K562 (cell line): ENCODE results near the gene GNG3. TPM values are rescaled to one million over a fixed set of nuclear protein-coding genes. Genes with fewer than 3 reads are reported as not detected.

Source experiments
- CBX5 ChIP-seq: IDR thresholded peaks from 2 replicates; pipeline ENCODE4 v1.6.1; 2014; ENCODE audit warnings: low read depth, borderline replicate concordance
- CREM ChIP-seq: IDR thresholded peaks from 2 replicates; pipeline ENCODE4 v1.6.1; 2014; ENCODE audit warnings: antibody characterized with exemption, low read depth
- DEAF1 ChIP-seq: fragments of 450-650 bp; formaldehyde crosslinking; IDR thresholded peaks from 2 replicates; pipeline ENCODE4 v1.4.0; 2020; ENCODE audit warnings: mild to moderate bottlenecking, moderate library complexity
- ETV5 ChIP-seq: sonication (generic); formaldehyde crosslinking; IDR thresholded peaks from 2 replicates; pipeline ENCODE4 v1.4.0; 2020; ENCODE audit warnings: low read depth, mild to moderate bottlenecking, missing genetic modification reagents
- FOXP4 ChIP-seq: sonication (generic); formaldehyde crosslinking; IDR thresholded peaks from 2 replicates; pipeline ENCODE4 v1.8.0; 2022; ENCODE audit warnings: mild to moderate bottlenecking, missing genetic modification reagents, borderline replicate concordance
- HMGXB4 ChIP-seq: sonication (generic); formaldehyde crosslinking; IDR thresholded peaks from 2 replicates; pipeline ENCODE4 v1.8.1; 2023; ENCODE audit warnings: mild to moderate bottlenecking, missing genetic modification reagents
- MBD2 ChIP-seq: sonication (generic); IDR thresholded peaks from 2 replicates; pipeline ENCODE4 v1.6.1; 2016; ENCODE audit warnings: low read depth, borderline replicate concordance
- MTA3 ChIP-seq: fragments of 450-650 bp; formaldehyde crosslinking; IDR thresholded peaks from 2 replicates; pipeline ENCODE4 v1.6.1; 2017; ENCODE audit warnings: mild to moderate bottlenecking, borderline replicate concordance
- NR2C1 ChIP-seq, 2 experiments: fragments of 450-650 bp; IDR thresholded peaks; 2 replicates each; pipeline ENCODE4 v1.6.1; 2017; ENCODE audit warnings: mild to moderate bottlenecking in 2 of 2, antibody characterized with exemption in 1 of 2, inconsistent platforms in 1 of 2, missing compliant biosample characterization in 1 of 2, missing genetic modification characterization in 1 of 2
- PRPF4 ChIP-seq: fragments of 200-400 bp; formaldehyde crosslinking; IDR thresholded peaks from one replicate; pipeline ENCODE4 v1.6.1; 2017; ENCODE audit warnings: low read length, low read depth, mild to moderate bottlenecking; ENCODE audit not compliant: insufficient read depth, poor library complexity, severe bottlenecking
- RHOXF2B ChIP-seq: fragments of 250-450 bp; sonication (Bioruptor Pico); conservative IDR thresholded peaks from 2 replicates; pipeline ENCODE4 v1.5.1; 2021
- TFAP4 ChIP-seq: sonication (generic); formaldehyde crosslinking; IDR thresholded peaks from 2 replicates; pipeline ENCODE4 v1.8.0; 2022; ENCODE audit warnings: missing genetic modification reagents, mild to moderate bottlenecking, moderate library complexity, borderline replicate concordance
- TFE3 ChIP-seq: fragments of 450-650 bp; formaldehyde crosslinking; IDR thresholded peaks from 2 replicates; pipeline ENCODE4 v1.4.0; 2020; ENCODE audit warnings: mild to moderate bottlenecking, mixed read lengths
- ZFP36 ChIP-seq: fragments of 150-350 bp; IDR thresholded peaks from 2 replicates; pipeline ENCODE4 v1.6.1; 2018; ENCODE audit warnings: low read length, low read depth; ENCODE audit not compliant: partially characterized antibody
- ZNF280B ChIP-seq: fragments of 250-450 bp; sonication (Bioruptor Pico); IDR thresholded peaks from 2 replicates; pipeline ENCODE4 v1.5.1; 2021; ENCODE audit warnings: mild to moderate bottlenecking
- ZNF589 ChIP-seq: fragments of 200-800 bp; sonication (Bioruptor generic); IDR thresholded peaks from 2 replicates; pipeline ENCODE4 v1.6.1; 2016; ENCODE audit warnings: low read depth, missing genetic modification characterization, missing compliant biosample characterization
- ZNF644 ChIP-seq: fragments of 200-800 bp; sonication (Bioruptor generic); IDR thresholded peaks from 2 replicates; pipeline ENCODE4 v1.6.1; 2016; ENCODE audit warnings: low read depth, missing genetic modification characterization, missing compliant biosample characterization
- polyA plus RNA-seq, 8 experiments: library from polyadenylated mRNA; depleted of rRNA in 4 of 8; stranded (reverse) in 5 of 8; unstranded in 3 of 8; fragments of >200 nt; fragmentation: Nextera tagmentation in 2 of 8; fragmentation: Illumina TruSeq in 1 of 8; extraction: Ambion mirVana in 2 of 8; extraction: Trizol in 1 of 8; gene quantifications; 2 replicates each; pipeline versions ENCODE4 v1.2.1 to v1.2.3, GENCODE V29; 2011 to 2014; ENCODE audit warnings: inconsistent platforms in 1 of 8, missing spikeins in 1 of 8
- total RNA-seq, 7 experiments: library from RNA; depleted of rRNA in 6 of 7; stranded (reverse); fragments of >200 nt in 6 of 7; fragmentation: Illumina TruSeq in 2 of 7; extraction: Trizol in 2 of 7; gene quantifications; 2 replicates each; pipeline versions ENCODE4 v1.2.1 to v1.2.3, GENCODE V29; 2011 to 2021; ENCODE audit warnings: low replicate concordance in 1 of 7

The GNG3 gene
- total and polyA plus RNA-seq, 9 of the 15 experiments (the other 6 are each of a cell fraction or from before 2014, with no cell fraction given) = 0.07 TPM; not detected in 8

- peak; percentile 68 for TF ChIP-seq ETV5 (CRISPR knock-in tag)
- no peak for TF ChIP-seq ZNF644 (tag)
- TF ChIP-seq MTA3 = peak; percentile 100
- TF ChIP-seq ZNF589 (CRISPR knock-in tag) = 0 out of 2 replicates have a peak, but pooled peaks have one; percentile 12
- peak; percentile 48 for TF ChIP-seq CREM
- 0 out of 2 replicates have a peak, but pooled peaks have one; percentile 8 for TF ChIP-seq DEAF1 (CRISPR knock-in tag)
- TF ChIP-seq TFE3 (CRISPR knock-in tag) = peak; percentile 36
- TF ChIP-seq ZFP36 = peak; percentile 57
- peak; percentile 97 for TF ChIP-seq PRPF4
- TF ChIP-seq TFAP4 (CRISPR knock-in tag) = peak; percentile 63
- TF ChIP-seq CBX5 = no peak
- no peak for TF ChIP-seq NR2C1 (IDR thresholded peaks at IDR 0.05)
- TF ChIP-seq NR2C1 (tag; IDR thresholded peaks at IDR 0.05) = peak; percentile 48; the same call in 1 of the 2 replicates
- peak; percentile 88 for TF ChIP-seq MBD2
- TF ChIP-seq FOXP4 (CRISPR knock-in tag) = peak; percentile 8; the same call in 1 of the 2 replicates
- peak; percentile 24; the same call in 1 of the 2 replicates for TF ChIP-seq HMGXB4 (CRISPR knock-in tag)
- no peak for TF ChIP-seq ZNF280B (CRISPR knock-in tag)
- 0 out of 2 replicates have a peak, but pooled peaks have one; percentile 70 for TF ChIP-seq RHOXF2B (CRISPR knock-in tag)
These were observed 42.3 kb upstream of the GNG3 start, which contains the start of the genes C11orf98 and CSKMT (continued) for GRCh38 chr11:62665075-62665598.
